Aorta (tissue), 5 donors: ENCODE data around the gene FBXL14. TPM values are rescaled to one million over a fixed set of nuclear protein-coding genes. Genes with fewer than 3 reads are reported as not detected.

ENCODE experiments used
- ATAC-seq: fragments of 200-7000 bp; cut with Tn5 transposase; one replicate; pipeline ENCODE4 v1.9.1; 2022; ENCODE audit warnings: moderate library complexity; ENCODE audit not compliant: low FRiP score
- DNase-seq, 2 donors: peaks; one replicate each; pipeline ENCODE4 v3.0.0-alpha.2; 2020
- H3K27ac ChIP-seq, 2 donors: one replicate each; pipeline ENCODE4 v1.5.1; 2013; ENCODE audit warnings: low read length in 2 of 2, mild to moderate bottlenecking in 2 of 2, moderate library complexity in 2 of 2, control low read depth in 1 of 2, inconsistent platforms in 1 of 2, low read depth in 1 of 2
- H3K27me3 ChIP-seq, 2 donors: one replicate each; pipeline ENCODE4 v1.6.1; 2013; ENCODE audit warnings: control low read depth in 1 of 2, low read length in 1 of 2, mild to moderate bottlenecking in 1 of 2, moderate library complexity in 1 of 2; ENCODE audit not compliant: insufficient read depth in 2 of 2, control insufficient read depth in 1 of 2
- H3K36me3 ChIP-seq, 2 donors: one replicate each; pipeline ENCODE4 v1.6.1; 2013; ENCODE audit warnings: control low read depth in 1 of 2, low read length in 1 of 2, mild to moderate bottlenecking in 1 of 2; ENCODE audit not compliant: insufficient read depth in 2 of 2, control insufficient read depth in 1 of 2
- H3K4me1 ChIP-seq, 2 donors: one replicate each; pipeline ENCODE4 v1.6.1; 2013; ENCODE audit warnings: low read length in 2 of 2, control low read depth in 1 of 2, mild to moderate bottlenecking in 1 of 2, moderate library complexity in 1 of 2; ENCODE audit not compliant: insufficient read depth in 2 of 2, control insufficient read depth in 1 of 2
- H3K4me3 ChIP-seq, 2 donors: one replicate each; pipeline ENCODE4 v1.5.1; 2013; ENCODE audit warnings: low read length in 2 of 2, control low read depth in 1 of 2, mild to moderate bottlenecking in 1 of 2
- H3K9me3 ChIP-seq: one replicate; pipeline ENCODE4 v1.6.1; 2013; ENCODE audit warnings: mild to moderate bottlenecking, low read length; ENCODE audit not compliant: control insufficient read depth
- WGBS, 2 donors: extraction: QIAGEN DNeasy Blood & Tissue Kit; methylation state at CpG; one replicate each; pipeline ENCODE4 v1.1.7; 2013; 5-methylcytosine and 5-hydroxymethylcytosine counted together
- intact Hi-C, 2 donors: fragments of 100-400 bp; cut with DNase I; formaldehyde crosslinking; loops; one replicate each; pipeline versions ENCODE4 v1.14.2 to v1.15.0; 2022
- polyA plus RNA-seq, 2 donors: library from polyadenylated mRNA; stranded (reverse); fragments of 200-250 nt; gene quantifications; one replicate each; pipeline ENCODE4 v1.2.3, GENCODE V29; 2013
- total RNA-seq, 2 donors: library from RNA; stranded (reverse); fragmentation: NEBNext Ultra II Directional; extraction: Animal tissue kit (Norgen Biotek cat#: 25700); gene quantifications; one replicate each; pipeline ENCODE4 v1.2.1, GENCODE V29; 2021
- donor health status: healthy with polysubstance abuse.
- donor health status: Bipolar disorder and iron deficiency.
- donor health status: DM: no; HTN: no; CAD: no.
- donor health status: DM: no; HTN: no; CAD: no.
- donor health status: DM: yes; HTN: yes; CAD: no.

The FBXL14 gene
- total and polyA plus RNA-seq, 4 donors = 2.8 to 13.2 (median 7.6) TPM

DNA sequence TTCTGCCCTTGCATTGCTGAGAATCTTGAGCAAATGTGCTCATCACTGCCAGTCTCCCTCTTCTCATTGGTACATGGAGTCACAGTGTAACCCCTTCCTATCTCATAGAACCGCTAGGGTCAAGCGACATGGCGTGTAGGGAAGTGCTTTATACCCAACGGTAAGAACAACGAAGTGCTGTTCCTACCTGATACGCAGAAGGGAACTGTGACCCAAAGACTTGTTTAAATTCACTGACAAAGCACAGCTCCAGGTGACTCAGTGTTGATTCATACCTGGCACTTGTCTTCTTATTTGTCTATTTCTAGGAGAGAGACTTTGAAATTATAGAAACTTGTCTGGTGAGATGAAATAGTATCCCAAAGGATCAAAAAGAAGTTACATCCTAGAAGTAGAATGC lies 53.7 kb downstream of the FBXL14 start:
- Histone ChIP-seq H3K27ac (no peak overlapping the region), H3K4me3 (no peak overlapping the region), H3K36me3 (no peaks in the 10 kb centered on the region), H3K27me3 (no peaks in the 10 kb centered on the region), H3K4me1 (no peaks in the 10 kb centered on the region), H3K9me3 (peaks cover 1% of the 10 kb centered on the region)
- intact Hi-C loops = no loop called here
- WGBS, 2 donors = 94 to 96% methylated on average over 6 of the region's 6 CpGs
- DNase-seq (no peak), ATAC-seq (no peak)

- WGBS, 2 donors = 89 to 93% methylated on average over 11 of the region's 11 CpGs
- no peak for ATAC-seq
These were observed 55.2 kb downstream of the FBXL14 start for GRCh38 chr12:1539135-1539534.

DNA sequence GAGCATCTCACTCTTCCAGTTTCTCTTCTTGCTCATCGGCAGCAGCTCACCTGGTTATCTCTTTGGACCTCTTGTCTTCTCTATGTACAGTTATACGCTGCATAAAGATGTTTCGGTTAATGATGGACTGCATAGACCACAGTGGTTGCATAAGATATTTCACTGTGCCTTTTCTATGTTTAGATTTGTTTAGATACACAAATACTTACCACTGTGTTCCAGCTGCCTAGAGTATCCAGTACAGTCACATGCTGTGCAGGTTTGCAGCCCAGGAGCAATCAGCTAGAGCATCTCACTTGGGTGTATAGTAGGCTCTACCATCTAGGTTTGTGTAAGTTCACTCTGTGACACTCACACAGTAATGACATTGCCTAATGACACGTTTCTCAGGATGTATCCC lies 57.6 kb downstream of the FBXL14 start:
- Histone ChIP-seq H3K4me1 (no peaks in the 10 kb centered on the region), H3K4me3 (no peak overlapping the region), H3K9me3 (peaks cover 1% of the 10 kb centered on the region), H3K27ac (no peak overlapping the region), H3K36me3 (no peaks in the 10 kb centered on the region), H3K27me3 (no peaks in the 10 kb centered on the region)
- ATAC-seq (no peak), DNase-seq (no peak)
- 92 to 97% methylated on average over 4 of the region's 4 CpGs for WGBS, 2 donors
- intact Hi-C loops = no loop called here

More at GRCh38 chr12:1539135-1539534, 55.2 kb downstream of the FBXL14 start:
- H3K9me3 ChIP-seq = peaks cover 1% of the 10 kb centered on the region
- no peaks in the 10 kb centered on the region for H3K36me3 ChIP-seq
- DNase-seq = no peak
- no peak overlapping the region for H3K4me3 ChIP-seq
- H3K27me3 ChIP-seq = no peaks in the 10 kb centered on the region
- H3K27ac ChIP-seq = no peak overlapping the region
- no peaks in the 10 kb centered on the region for H3K4me1 ChIP-seq
- intact Hi-C loops = no loop called here

GRCh38 chr12:1534748-1535147 lies 59.6 kb downstream of the FBXL14 start:
- Histone ChIP-seq H3K27ac (no peak overlapping the region), H3K27me3 (no peaks in the 10 kb centered on the region), H3K9me3 (peaks cover 1% of the 10 kb centered on the region), H3K36me3 (no peaks in the 10 kb centered on the region), H3K4me1 (no peaks in the 10 kb centered on the region), H3K4me3 (no peak overlapping the region)
- WGBS, 2 donors = 71 to 90% methylated on average over 3 of the region's 3 CpGs
- no peak for DNase-seq
- no peak for ATAC-seq
- intact Hi-C loops = no loop called here

DNA sequence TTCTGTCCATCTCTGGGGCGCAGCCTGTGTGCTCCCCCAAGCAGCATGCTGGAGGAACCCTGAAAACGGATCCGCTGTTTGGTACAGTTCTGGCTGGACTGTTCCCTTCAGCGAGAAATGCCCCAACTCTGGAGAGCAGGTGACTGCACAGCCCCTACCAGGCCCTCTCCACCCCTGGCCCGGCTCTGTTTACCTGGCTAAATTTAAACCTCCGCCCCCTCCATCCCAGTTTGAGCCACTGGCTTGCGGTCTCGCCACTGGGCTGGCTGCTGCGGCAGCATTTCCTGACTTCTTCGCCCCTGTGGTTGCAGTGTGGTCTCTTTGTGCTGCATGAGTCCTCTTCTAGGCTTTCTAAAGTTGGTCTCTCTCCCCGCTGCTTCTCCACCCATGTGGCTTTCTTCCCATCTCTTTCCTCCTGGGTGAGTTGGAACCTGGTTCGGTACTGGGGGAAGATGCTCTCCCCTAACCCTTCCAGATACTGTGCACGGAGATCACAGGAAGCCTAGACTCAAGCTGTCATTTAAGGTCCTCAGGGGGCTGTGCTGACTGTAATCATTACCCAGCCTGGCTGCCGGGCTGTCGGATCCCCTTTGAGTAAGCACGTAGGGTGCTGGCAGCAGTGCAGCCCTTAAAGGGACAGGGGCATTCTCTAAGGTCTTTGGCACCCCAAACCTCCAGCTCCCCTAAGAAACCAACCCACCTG lies 60.6 kb downstream of the FBXL14 start:
- 56 to 68% methylated on average over 16 of the region's 16 CpGs for WGBS, 2 donors
- H3K27ac ChIP-seq = no peak overlapping the region
- no peaks in the 10 kb centered on the region for H3K27me3 ChIP-seq
- no peak overlapping the region for H3K4me3 ChIP-seq
- ATAC-seq (no peak), DNase-seq (no peak)
- H3K9me3 ChIP-seq = peaks cover 1% of the 10 kb centered on the region
- intact Hi-C loops = no loop called here
- no peaks in the 10 kb centered on the region for H3K36me3 ChIP-seq
- H3K4me1 ChIP-seq = no peaks in the 10 kb centered on the region

DNA sequence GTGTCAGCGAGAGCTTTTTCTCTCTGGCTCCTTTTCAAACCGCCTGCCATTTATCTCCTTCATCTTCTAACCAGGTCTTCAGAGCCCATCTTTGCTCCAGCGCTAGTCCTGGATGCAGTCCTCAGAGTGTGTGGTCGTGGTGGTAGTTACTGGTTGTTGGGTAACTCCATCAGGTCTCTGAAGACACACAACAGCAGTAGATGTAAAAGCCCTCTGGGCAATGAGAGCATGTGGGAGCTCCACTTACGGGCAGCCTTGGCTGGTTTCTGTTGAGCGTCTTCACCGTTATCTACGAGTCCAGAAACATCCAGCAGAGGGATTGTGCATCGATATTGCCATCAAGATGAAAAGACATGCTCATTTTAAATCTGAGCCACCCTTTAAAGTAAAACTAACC lies 61.2 kb downstream of the FBXL14 start:
- Histone ChIP-seq H3K27ac (no peak overlapping the region), H3K4me3 (no peak overlapping the region), H3K27me3 (no peaks in the 10 kb centered on the region), H3K9me3 (peaks cover under 1% of the 10 kb centered on the region), H3K36me3 (no peaks in the 10 kb centered on the region), H3K4me1 (no peaks in the 10 kb centered on the region)
- 72 to 89% methylated on average over 9 of the region's 9 CpGs for WGBS, 2 donors
- DNase-seq (no peak), ATAC-seq (no peak)
- intact Hi-C loops = no loop called here

DNA sequence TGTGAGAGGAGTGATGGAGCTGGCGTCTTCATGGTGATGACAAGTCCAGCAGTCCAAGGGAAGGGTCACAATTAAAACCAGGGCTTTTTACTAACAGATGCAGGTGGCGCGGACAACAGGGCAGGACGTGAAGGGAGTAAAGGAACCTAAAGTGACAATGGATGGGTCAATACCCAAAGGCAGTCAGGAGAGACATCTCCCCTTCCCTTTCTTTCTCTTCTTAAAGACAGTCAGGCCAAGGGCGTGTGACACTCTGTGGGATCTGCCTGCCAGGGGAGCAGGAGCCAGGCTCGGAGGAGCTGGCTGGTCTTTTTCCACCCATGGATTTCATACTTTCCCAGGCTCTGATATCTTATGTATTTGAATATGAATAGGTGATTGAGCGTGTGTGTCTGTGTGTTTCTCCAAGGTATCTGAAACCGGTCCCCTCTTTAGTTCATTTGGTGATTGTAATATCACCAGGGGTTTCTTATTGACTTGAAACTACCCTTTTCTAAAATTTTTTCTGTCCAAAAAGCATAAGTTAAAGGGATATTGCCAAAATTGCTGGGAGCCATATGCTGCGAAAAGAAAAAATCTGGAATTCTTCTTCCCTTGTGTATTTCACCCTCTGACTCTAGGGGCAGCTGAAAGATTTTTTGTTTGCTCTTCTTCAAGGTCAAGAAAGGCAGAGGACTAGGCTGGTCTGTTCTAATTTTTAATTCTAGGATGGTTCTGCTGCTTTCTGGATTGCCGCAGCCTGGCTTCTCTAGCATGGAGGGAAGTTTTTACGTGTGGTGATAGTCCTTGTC lies 61.8 kb downstream of the FBXL14 start:
- Histone ChIP-seq H3K9me3 (no peaks in the 10 kb centered on the region), H3K4me1 (no peaks in the 10 kb centered on the region), H3K36me3 (no peaks in the 10 kb centered on the region), H3K27me3 (no peaks in the 10 kb centered on the region), H3K4me3 (no peak overlapping the region), H3K27ac (no peak overlapping the region)
- WGBS, 2 donors = 90 to 93% methylated on average over 11 of the region's 11 CpGs
- no peak for ATAC-seq
- DNase-seq = no peak
- intact Hi-C loops = no loop called here

- intact Hi-C loops = no loop called here
- Histone ChIP-seq H3K4me3 (no peak overlapping the region), H3K27ac (no peak overlapping the region), H3K36me3 (no peaks in the 10 kb centered on the region), H3K9me3 (no peaks in the 10 kb centered on the region), H3K4me1 (no peaks in the 10 kb centered on the region), H3K27me3 (no peaks in the 10 kb centered on the region)
- ATAC-seq (no peak), DNase-seq (no peak)
- 63 to 71% methylated on average over 26 of the region's 26 CpGs for whole genome bisulfite sequencing, 2 donors
These were observed 62.6 kb downstream of the FBXL14 start for GRCh38 chr12:1531654-1532374.
